ENCODE data around the gene ACAD11.

ACAD11 gene

DNA sequence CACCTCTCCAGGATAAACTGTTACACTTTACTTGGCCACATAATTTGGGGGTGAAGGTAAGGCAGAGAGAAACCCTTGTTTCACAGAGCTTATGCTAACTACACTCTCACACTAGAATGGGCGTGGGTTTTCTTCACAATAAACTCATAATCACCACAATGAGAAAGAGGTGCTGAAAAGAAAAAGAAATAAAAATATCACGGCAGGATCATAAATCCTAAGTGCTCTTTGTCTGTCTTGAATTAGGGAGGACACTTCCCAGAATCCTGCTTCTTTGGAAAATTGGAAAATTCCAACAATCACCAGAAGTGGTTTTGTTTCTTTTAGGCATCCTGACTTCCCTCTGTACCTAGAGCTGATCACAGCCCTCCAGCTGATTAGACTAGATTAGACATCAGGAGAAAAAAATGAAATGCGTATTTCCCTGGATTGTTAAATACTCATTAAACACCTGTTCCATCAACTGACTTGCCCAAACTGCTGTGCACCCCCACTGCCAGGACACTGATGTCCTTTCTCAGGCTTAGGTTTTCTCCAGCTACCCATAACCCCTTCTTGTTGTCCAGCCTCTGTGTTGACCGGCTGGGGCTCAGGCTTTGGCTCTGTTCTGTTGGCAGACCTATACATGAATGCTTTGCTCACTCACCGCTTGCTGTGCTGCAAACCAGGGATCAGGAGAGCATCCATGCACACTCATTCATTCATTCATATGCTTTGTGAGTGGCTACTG lies 104.1 kb downstream of the ACAD11 start:
- no peak for DNase-seq (ENCODE audit: low read depth)

GRCh38 chr3:132554437-132554836 lies 105.2 kb downstream of the ACAD11 start:
- no peak for DNase-seq (ENCODE audit: low read depth)

DNA sequence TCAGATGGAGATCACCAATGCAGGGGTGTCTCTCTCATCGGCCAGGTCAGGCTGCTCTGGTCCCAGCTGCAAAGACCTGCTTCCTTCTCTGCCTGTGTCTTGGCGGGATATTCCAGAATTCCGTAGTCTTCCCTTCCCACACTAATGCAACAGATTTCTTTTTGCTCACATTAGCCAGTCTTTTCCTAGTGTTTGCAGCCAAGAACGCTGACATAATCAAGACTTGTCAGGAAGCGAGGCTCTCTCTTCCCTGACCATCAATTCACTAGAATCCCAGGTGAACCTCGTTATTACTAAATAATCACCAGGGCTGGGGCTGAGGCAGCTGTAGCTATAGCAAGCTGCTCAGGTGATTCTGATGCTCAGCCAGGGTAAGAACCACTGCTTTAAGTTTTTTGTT lies 105.8 kb downstream of the ACAD11 start:
- no peak for DNase-seq (ENCODE audit: low read depth)

DNA sequence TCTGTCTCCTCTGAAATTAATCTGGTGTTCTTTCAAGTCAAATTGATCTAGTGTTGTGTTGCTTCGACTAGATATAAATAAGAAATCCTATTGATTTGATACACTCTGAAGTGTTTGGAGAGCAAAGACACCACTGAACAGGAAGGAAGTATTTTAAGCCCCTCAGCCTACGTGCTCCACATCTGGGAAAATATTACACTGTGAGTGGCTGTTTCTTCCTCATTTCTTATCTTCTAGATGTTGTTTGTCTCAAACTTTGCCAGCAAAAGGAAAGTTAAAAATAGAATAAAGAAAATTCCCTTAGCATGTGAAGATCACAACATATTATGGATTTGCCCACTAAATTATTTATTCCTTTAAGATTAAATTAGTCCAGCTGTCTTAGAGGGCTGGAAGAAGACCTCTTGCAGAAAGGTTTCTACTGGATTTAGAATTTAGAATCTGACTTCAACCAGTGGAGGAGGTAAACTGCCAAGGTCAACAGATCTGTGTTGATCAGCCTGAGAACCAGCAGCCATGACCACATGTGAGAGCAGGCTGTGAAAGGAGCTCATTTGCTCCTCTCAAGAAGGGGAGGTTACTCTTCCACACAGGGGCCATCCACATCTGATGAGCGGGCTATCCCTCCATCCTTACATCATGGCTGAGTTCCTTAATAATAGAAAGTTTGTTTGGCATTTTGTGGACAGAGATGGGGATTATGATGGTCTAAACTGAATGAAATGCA lies 108.9 kb downstream of the ACAD11 start:
- no peak for DNase-seq (ENCODE audit: low read depth)

- no peak for DNase-seq (ENCODE audit: low read depth)
Observed at GRCh38 chr3:132549890-132550578, 109.6 kb downstream of the ACAD11 start.

DNA sequence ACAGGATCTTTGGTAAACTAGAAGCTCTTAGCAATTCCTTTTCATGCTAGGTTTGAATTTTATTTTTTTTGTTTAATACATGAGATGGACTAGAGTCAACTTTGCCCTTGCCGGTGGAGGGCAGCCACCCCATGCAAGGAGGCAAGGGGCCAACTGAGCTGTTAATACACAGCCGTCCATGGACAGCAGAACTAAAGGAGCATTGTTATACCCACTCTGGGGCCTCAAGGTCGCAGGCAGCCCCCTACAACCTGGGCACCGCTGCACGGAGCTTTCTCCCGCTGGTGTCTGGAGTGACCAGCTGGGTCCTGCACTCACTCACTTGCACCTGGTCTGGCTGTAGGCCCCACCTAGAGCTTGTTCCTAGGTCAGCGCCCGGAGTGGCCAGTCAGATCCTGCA lies 110.4 kb downstream of the ACAD11 start:
- no peak for DNase-seq (ENCODE audit: low read depth)

- DNase-seq (ENCODE audit: low read depth) = no peak
Observed at GRCh38 chr3:132545471-132545870, 114.1 kb downstream of the ACAD11 start.

- DNase-seq (ENCODE audit: low read depth) = no peak
Observed at GRCh38 chr3:132544130-132544529, 115.5 kb downstream of the ACAD11 start.

DNA sequence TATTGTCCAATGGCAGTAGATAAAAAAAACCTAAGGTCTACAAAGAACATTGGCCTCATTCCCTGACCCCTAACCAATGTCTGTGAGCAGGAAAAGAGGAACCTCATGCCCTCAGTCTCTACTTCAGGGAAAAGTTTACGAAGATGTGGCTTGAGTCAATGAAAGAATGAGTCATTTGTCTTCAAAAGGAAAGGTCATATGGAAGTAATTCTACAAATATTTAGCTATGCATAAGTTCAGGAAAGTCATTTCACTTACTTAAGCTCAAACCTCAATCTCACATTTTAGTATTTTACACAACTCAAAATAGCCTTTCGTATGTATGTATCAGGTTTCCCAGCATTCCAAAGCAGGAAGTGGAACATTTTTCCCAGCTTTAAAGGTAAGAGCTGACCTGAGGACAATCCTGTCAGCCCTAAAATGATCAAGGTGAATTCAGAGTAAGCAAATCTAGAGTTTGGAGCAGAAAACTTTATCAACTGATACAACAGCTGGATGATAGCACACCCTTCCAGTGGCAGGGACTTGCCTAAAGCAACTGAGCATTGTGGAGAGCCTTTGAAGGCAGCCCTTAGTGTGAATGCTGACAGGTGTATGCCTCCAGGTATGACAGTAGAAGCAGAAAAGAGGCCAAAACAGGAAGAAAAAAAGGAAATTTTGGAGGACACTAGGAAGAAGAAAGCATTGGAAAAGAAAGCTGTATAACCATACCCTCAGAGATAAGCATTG lies 116.4 kb downstream of the ACAD11 start:
- DNase-seq (ENCODE audit: low read depth) = no peak

- no peak for DNase-seq (ENCODE audit: low read depth)
Observed at GRCh38 chr3:132542577-132542976, 117.0 kb downstream of the ACAD11 start.

DNA sequence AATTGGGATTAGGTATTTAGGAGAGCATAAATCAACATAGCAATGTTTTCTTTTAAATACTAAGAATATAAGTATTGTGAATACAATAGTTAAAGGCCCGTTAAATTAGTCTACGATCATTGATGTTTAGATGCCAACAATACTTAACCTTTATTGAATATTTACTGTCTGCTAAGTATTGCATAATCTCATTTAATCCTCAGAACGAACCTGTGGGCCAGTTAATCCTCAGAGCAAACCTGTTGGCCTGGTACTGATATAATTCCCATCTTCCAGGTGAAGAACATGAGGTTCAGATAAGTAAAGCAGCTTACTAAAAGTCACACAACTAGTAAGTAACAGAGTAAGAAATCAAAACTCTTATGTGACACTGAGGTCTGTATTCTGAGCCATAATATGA lies 119.9 kb downstream of the ACAD11 start:
- DNase-seq (ENCODE audit: low read depth) = no peak

DNA sequence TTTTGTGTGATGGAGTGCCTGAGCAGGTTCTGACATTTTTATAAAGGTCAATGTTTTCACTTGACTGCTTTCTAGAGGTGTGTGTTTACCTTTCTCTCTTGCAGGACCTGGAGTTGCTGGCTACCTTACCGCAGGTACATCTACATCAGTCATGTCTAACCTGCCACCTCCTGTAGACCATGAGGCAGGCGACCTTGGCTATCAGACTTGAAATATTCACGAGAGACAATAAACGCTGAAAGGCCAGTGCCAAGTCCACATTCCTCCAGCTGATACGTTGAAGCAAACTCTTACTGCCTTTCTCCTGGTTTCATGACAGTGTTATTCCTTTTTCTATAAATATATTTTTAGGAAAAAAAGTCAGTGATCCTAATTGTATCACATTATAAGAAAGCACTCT lies 121.5 kb downstream of the ACAD11 start:
- no peak for DNase-seq (ENCODE audit: low read depth)

- no peak for DNase-seq (ENCODE audit: low read depth)
Observed at GRCh38 chr3:132537297-132537696, 122.3 kb downstream of the ACAD11 start.

- no peak for DNase-seq (ENCODE audit: low read depth)
Observed at GRCh38 chr3:132536442-132537153, 123.0 kb downstream of the ACAD11 start.

GRCh38 chr3:132535575-132536441 lies 123.8 kb downstream of the ACAD11 start:
- DNase-seq (ENCODE audit: low read depth) = peak; percentile 30

GRCh38 chr3:132530624-132531023 lies 129.0 kb downstream of the ACAD11 start:
- DNase-seq (ENCODE audit: low read depth) = no peak

GRCh38 chr3:132522353-132522752 lies 137.3 kb downstream of the ACAD11 start:
- no peak for DNase-seq (ENCODE audit: low read depth)

DNA sequence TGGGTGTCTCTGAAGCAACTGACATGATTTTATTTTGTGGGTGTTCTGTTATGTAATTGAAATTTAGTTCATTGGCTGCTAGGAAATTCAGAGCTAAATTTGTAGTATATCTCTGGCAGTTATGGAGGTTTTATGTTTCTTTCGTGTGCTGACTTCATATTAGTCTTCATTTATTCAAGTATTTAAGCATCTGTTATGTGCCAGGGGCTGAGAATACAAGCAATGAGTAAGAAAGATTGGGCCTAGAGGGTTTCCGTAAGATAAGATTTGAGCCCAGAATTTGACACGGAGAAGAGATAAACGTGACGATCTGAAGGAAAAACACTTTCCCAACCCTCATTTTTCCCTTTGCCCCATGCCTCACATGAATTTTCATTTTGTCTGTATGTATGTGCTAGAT lies 137.7 kb downstream of the ACAD11 start:
- no peak for DNase-seq (ENCODE audit: low read depth)

- no peak for DNase-seq (ENCODE audit: low read depth)
Observed at GRCh38 chr3:132519914-132520313, 139.7 kb downstream of the ACAD11 start.

GRCh38 chr3:132517311-132517710 lies 142.3 kb downstream of the ACAD11 start:
- DNase-seq (ENCODE audit: low read depth) = no peak

DNA sequence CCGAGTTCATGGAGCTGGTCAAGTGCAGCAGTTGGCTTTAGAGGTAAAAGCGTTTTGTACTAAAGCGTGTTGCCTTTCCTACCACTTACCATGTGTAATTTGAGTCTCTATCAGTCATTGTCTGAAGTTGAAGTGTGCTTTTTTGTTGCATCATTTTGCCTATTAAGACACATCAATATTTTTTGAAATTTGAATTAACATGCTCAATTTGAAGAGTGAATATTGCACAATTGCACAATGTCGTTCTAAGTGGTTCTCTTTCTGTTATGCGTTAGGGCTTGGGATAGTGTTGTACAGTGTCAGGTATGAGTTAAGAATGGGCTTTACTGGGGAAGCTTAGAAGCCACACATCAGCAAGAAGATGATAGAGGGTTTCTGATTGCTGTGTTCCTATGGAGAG lies 146.6 kb downstream of the ACAD11 start:
- DNase-seq (ENCODE audit: low read depth) = no peak
